Omental fat pad (tissue), 4 donors: ENCODE measurements around the gene FOXRED2. TPM values are rescaled to one million over a fixed set of nuclear protein-coding genes. Genes with fewer than 3 reads are reported as not detected.

Experiments
- ATAC-seq: fragments of 150-250 bp; one replicate; pipeline ENCODE4 v1.9.1; 2016; ENCODE audit warnings: mild to moderate bottlenecking, moderate library complexity; ENCODE audit not compliant: low FRiP score
- DNase-seq: peaks from one replicate; pipeline ENCODE4 v3.0.0-alpha.2; 2019; ENCODE audit warnings: low spot score
- total RNA-seq, 4 donors: library from RNA; depleted of rRNA; stranded (reverse); fragments of >200 nt; gene quantifications; one replicate each; pipeline ENCODE4 v1.1.0, GENCODE V29; 2016
- TF ChIP-seq, protein P1 (sequence below), 3 donors: fragments of 450-650 bp; IDR thresholded peaks; one replicate each; pipeline ENCODE4 v1.5.1; 2016 to 2017; ENCODE audit warnings: antibody characterized with exemption in 3 of 3, mild to moderate bottlenecking in 3 of 3, moderate library complexity in 2 of 3

The FOXRED2 gene
- total RNA-seq, 4 donors from 2014 or later: 4.0 to 11.7 (median 5.1) TPM

DNA sequence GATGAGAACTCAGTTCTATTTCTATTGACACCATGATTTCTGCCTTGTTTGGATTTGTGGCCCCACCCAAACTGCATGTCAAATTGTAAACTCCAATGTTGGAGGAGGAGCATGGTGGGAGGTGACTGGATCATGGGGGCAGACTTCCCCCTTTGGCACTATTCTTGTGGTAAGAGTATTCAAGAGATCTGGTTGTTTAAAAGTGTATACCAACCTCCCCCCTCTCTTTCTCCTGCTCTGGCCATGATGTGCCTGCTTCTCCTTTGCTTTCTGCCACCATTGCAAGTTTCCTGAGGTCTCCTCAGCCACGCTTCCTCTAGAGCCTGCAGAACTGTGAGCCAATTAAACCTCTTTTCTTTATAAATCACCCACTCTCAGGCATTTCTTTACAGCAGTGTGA, 7.9 kb upstream of the FOXRED2 start:
- DNase-seq: no peak
- TF ChIP-seq, protein P1, sequence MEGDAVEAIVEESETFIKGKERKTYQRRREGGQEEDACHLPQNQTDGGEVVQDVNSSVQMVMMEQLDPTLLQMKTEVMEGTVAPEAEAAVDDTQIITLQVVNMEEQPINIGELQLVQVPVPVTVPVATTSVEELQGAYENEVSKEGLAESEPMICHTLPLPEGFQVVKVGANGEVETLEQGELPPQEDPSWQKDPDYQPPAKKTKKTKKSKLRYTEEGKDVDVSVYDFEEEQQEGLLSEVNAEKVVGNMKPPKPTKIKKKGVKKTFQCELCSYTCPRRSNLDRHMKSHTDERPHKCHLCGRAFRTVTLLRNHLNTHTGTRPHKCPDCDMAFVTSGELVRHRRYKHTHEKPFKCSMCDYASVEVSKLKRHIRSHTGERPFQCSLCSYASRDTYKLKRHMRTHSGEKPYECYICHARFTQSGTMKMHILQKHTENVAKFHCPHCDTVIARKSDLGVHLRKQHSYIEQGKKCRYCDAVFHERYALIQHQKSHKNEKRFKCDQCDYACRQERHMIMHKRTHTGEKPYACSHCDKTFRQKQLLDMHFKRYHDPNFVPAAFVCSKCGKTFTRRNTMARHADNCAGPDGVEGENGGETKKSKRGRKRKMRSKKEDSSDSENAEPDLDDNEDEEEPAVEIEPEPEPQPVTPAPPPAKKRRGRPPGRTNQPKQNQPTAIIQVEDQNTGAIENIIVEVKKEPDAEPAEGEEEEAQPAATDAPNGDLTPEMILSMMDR (IDR thresholded peaks at IDR 0.05): no peak
- ATAC-seq: no peak

DNA sequence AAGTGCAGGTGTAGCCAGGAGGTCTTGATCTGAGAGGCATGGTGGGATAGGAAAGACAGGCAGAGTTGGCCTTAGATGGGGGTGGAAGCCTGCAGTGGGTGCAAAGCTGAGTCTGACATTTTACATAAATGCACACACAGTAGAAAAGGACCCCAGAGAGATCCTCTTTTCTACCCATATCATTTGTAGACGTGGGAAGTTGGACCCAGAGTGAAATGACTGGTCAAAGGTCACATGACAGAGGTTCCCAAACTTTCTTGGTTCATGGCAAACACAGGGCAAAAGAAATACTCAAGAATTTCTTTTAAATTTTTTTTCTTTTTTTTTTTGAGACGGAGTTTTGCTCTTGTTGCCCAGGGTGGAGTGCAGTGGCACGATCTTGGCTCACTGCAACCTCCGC, 6.2 kb upstream of the FOXRED2 start:
- no peak for ATAC-seq

DNA sequence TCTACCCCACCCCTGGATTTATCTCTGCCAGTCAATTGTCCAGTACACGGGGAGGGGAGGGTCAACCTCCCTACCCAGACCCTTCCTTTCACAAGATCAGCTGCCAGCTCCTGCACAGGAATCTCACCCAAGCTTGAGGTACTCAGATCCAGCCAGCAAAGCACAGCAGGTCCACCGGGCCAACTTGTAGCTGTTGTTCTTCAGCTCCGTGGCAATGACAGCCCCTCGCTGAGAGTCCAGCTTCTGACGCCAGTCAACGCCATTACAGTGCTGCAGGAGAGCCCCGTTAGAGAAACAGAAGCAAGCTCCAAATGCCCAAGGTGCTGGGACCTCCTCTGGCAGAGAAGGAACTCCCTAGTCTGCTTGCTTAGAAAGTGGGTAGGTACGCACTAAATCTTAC, 5.5 kb upstream of the FOXRED2 start:
- ATAC-seq (no peak), DNase-seq (no peak)
- TF ChIP-seq, protein P1 (IDR thresholded peaks at IDR 0.05): no peak

More for the DNA sequence above, 6.2 kb upstream of the FOXRED2 start:
- TF ChIP-seq, protein P1 (IDR thresholded peaks at IDR 0.05): no peak
- no peak for DNase-seq

DNA sequence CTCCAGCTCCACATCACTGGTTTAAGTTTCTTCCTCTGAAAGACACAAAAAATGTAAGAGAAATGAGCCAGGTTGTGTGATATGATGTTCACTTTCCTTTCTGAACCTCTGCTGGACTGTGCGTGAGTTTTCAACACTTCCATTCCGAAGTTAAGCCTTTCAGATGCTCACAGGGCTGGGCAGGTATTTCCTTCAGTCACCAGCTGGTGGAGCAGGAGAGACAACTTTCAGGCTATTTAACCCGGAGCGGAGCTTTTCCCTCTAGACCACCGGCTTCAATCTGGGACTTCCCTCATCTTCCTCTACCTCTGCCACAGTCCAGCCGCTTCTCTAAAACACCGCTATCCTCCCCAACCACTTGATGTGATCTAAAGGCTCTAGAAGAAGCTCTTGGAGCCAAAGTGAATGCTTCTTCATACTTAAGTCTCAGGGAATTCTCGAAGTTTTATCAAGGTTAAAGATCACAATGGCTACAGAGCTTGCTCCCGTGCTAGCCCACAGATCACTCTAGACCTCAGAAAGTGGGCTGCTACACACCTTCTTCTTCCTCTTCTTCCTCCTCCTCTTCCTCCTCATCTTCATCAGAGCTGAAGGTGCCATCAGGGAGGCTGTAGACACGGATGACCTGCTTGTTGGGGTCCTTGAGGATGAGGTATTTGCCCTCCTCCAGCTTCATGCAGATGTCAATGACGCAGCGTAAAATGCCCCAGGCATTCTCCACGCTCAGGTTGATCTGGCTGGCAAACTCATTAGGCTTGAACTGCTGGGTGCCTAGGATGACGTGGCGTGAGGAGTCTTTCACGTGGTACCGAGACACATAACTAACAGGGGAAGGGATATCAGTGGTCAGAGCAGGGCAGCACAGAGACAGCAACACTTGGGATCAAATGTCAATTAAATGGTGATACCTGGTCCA, 4.4 kb upstream of the FOXRED2 start:
- ATAC-seq: no peak
- no peak for DNase-seq

DNA sequence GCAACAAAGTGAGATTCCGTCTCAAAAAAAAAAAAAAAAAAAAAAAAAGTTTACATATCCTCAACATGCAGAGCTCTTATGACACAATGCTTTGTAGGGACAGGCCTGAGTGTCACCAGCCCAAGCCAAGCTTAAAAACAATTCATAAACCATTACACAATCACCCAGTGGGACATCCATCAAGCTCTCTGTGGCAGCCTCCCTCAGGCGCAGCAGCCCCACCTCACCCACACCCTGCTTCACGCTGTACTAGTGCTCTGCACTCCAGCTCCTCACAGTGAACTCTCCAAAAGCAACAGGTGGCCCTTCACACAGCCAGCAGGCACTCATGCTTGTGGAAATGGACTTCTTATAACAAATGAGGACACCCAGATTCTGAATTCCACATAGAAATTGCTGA, 3.5 kb upstream of the FOXRED2 start:
- DNase-seq (no peak), ATAC-seq (no peak)
- TF ChIP-seq, protein P1 (IDR thresholded peaks at IDR 0.05): no peak

More for the DNA sequence above, 4.4 kb upstream of the FOXRED2 start:
- TF ChIP-seq, protein P1 (IDR thresholded peaks at IDR 0.05): no peak

DNA sequence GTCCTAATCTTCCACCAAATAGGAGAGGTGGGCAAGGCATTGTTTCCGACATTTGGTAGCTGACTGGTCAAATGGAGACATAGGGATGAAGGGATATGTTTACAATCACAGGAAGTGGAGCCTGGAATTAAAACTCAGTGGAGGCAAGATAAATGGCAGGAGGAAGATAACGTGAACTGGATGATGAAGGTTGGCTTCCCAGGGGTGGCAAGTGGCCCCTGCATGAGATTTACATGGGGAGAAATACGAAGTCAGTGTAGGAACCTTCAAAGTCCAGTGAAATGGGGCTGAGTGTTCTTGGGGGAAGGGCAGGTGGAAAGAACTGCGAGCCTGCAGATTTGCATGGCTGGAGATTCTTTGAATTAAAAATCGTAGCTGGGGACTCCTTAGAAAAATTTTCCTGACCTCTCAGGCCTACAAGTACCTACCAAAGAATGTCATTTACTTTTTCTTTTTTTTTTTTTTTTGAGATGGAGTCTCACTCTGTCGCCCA, 724 bp upstream of the FOXRED2 start:
- DNase-seq (no peak), ATAC-seq (no peak)
- TF ChIP-seq, protein P1 (IDR thresholded peaks at IDR 0.05): no peak
